ENCODE measurements around the gene HSPA6.
"Not testable (repeated sequence)": the region's sequence is repeated elsewhere in the genome, so short reads cannot be mapped to it uniquely, and the experiment has no call there.

HSPA6 gene

GRCh38 chr1:161538925-161539479 lies 14.7 kb downstream of the HSPA6 start:
- not testable (repeated sequence) for H2AK5ac ChIP-seq (ENCODE audit: low read depth, low read length); H2BK12ac ChIP-seq (ENCODE audit: low read length); H2BK15ac ChIP-seq (ENCODE audit: low read length); H2AFZ ChIP-seq (ENCODE audit: low read length); H2BK5ac ChIP-seq (ENCODE audit: low read length); H3K79me1 ChIP-seq (ENCODE audit: low read depth, low read length); H2BK120ac ChIP-seq (ENCODE audit: low read depth, low read length); H4K8ac ChIP-seq (ENCODE audit: low read depth, low read length); H3K36me3 ChIP-seq (replicated peaks in 1 of 2; ENCODE audit: control insufficient read depth in 2 of 2, insufficient read depth in 2 of 2, low read length in 2 of 2); H3K9me3 ChIP-seq (replicated peaks in 1 of 2; ENCODE audit: control insufficient read depth in 2 of 2, insufficient read depth in 1 of 2, low read depth in 1 of 2, low read length in 2 of 2); H3K4me1 ChIP-seq (ENCODE audit: control insufficient read depth in 2 of 2, insufficient read depth in 1 of 2, low read depth in 1 of 2, low read length in 2 of 2); H3K18ac ChIP-seq (ENCODE audit: low read length); H3K4me3 ChIP-seq (ENCODE audit: low read length in 2 of 2); H3K27me3 ChIP-seq (ENCODE audit: control insufficient read depth in 3 of 3, insufficient read depth in 3 of 3, low read depth in 1 of 3, low read length in 3 of 3); H3K9ac ChIP-seq (ENCODE audit: low read depth, low read length, poor library complexity); H3K23ac ChIP-seq (ENCODE audit: low read depth, low read length, poor library complexity); H3K27ac ChIP-seq (replicated peaks; ENCODE audit: low read length); H3K4me2 ChIP-seq (ENCODE audit: insufficient read depth, low read length, poor library complexity, severe bottlenecking); H3K4ac ChIP-seq (ENCODE audit: low read length); H4K91ac ChIP-seq (ENCODE audit: low read depth, low read length, poor library complexity); H3K14ac ChIP-seq (ENCODE audit: low read length); DNase-seq (ENCODE audit: low spot score)
- no CpG with 5 or more reads among the region's 7 CpGs for WGBS, 2 donors (ENCODE audit: extremely low coverage in 2 of 2, insufficient read length in 2 of 2, insufficient replicate concordance in 1 of 2)

- peak overlapping the region; percentile 38 for H3K4me2 ChIP-seq (ENCODE audit: insufficient read depth, low read length, poor library complexity, severe bottlenecking)
- no CpG with 5 or more reads among the region's 41 CpGs for WGBS, 2 donors (ENCODE audit: extremely low coverage in 2 of 2, insufficient read length in 2 of 2, insufficient replicate concordance in 1 of 2)
- not testable (repeated sequence) for H3K36me3 ChIP-seq (replicated peaks in 1 of 2; ENCODE audit: control insufficient read depth in 2 of 2, insufficient read depth in 2 of 2, low read length in 2 of 2); H2BK5ac ChIP-seq (ENCODE audit: low read length); H2BK12ac ChIP-seq (ENCODE audit: low read length); H3K14ac ChIP-seq (ENCODE audit: low read length); H2BK15ac ChIP-seq (ENCODE audit: low read length); H3K79me1 ChIP-seq (ENCODE audit: low read depth, low read length); H4K8ac ChIP-seq (ENCODE audit: low read depth, low read length); H2BK120ac ChIP-seq (ENCODE audit: low read depth, low read length); H3K4ac ChIP-seq (ENCODE audit: low read length); H3K27me3 ChIP-seq (ENCODE audit: control insufficient read depth in 3 of 3, insufficient read depth in 3 of 3, low read depth in 1 of 3, low read length in 3 of 3); H3K18ac ChIP-seq (ENCODE audit: low read length); H2AK5ac ChIP-seq (ENCODE audit: low read depth, low read length); H3K9ac ChIP-seq (ENCODE audit: low read depth, low read length, poor library complexity); H3K27ac ChIP-seq (replicated peaks; ENCODE audit: low read length); H3K4me1 ChIP-seq (ENCODE audit: control insufficient read depth in 2 of 2, insufficient read depth in 1 of 2, low read depth in 1 of 2, low read length in 2 of 2); H3K23ac ChIP-seq (ENCODE audit: low read depth, low read length, poor library complexity); H4K91ac ChIP-seq (ENCODE audit: low read depth, low read length, poor library complexity); H3K9me3 ChIP-seq (replicated peaks in 1 of 2; ENCODE audit: control insufficient read depth in 2 of 2, insufficient read depth in 1 of 2, low read depth in 1 of 2, low read length in 2 of 2)
- H3K4me3 ChIP-seq (ENCODE audit: low read length in 2 of 2), result peak overlapping the region; percentile 45 to 84
- H2AFZ ChIP-seq (ENCODE audit: low read length), result peak overlapping the region; percentile 60
- DNase-seq (ENCODE audit: low spot score), result peak; percentile 74
Observed at GRCh38 chr1:161539731-161540569, 15.6 kb downstream of the HSPA6 start.

GRCh38 chr1:161540570-161540960 lies 16.2 kb downstream of the HSPA6 start:
- H3K79me1 ChIP-seq (ENCODE audit: low read depth, low read length); H4K91ac ChIP-seq (ENCODE audit: low read depth, low read length, poor library complexity); H3K9ac ChIP-seq (ENCODE audit: low read depth, low read length, poor library complexity); H3K14ac ChIP-seq (ENCODE audit: low read length); H2BK5ac ChIP-seq (ENCODE audit: low read length); DNase-seq (ENCODE audit: low spot score); H3K36me3 ChIP-seq (replicated peaks in 1 of 2; ENCODE audit: control insufficient read depth in 2 of 2, insufficient read depth in 2 of 2, low read length in 2 of 2); H2BK12ac ChIP-seq (ENCODE audit: low read length); H2AK5ac ChIP-seq (ENCODE audit: low read depth, low read length); H4K8ac ChIP-seq (ENCODE audit: low read depth, low read length); H3K4me1 ChIP-seq (ENCODE audit: control insufficient read depth in 2 of 2, insufficient read depth in 1 of 2, low read depth in 1 of 2, low read length in 2 of 2); H2AFZ ChIP-seq (ENCODE audit: low read length); H3K9me3 ChIP-seq (replicated peaks in 1 of 2; ENCODE audit: control insufficient read depth in 2 of 2, insufficient read depth in 1 of 2, low read depth in 1 of 2, low read length in 2 of 2); H2BK15ac ChIP-seq (ENCODE audit: low read length); H3K27me3 ChIP-seq (ENCODE audit: control insufficient read depth in 3 of 3, insufficient read depth in 3 of 3, low read depth in 1 of 3, low read length in 3 of 3); H2BK120ac ChIP-seq (ENCODE audit: low read depth, low read length); H3K27ac ChIP-seq (replicated peaks; ENCODE audit: low read length); H3K4me3 ChIP-seq (ENCODE audit: low read length in 2 of 2); H3K18ac ChIP-seq (ENCODE audit: low read length); H3K4ac ChIP-seq (ENCODE audit: low read length); H3K4me2 ChIP-seq (ENCODE audit: insufficient read depth, low read length, poor library complexity, severe bottlenecking); H3K23ac ChIP-seq (ENCODE audit: low read depth, low read length, poor library complexity): not testable (repeated sequence)
- no CpG with 5 or more reads among the region's 10 CpGs for WGBS, 2 donors (ENCODE audit: extremely low coverage in 2 of 2, insufficient read length in 2 of 2, insufficient replicate concordance in 1 of 2)

- not testable (repeated sequence) for H2BK5ac ChIP-seq (ENCODE audit: low read length); H2AFZ ChIP-seq (ENCODE audit: low read length); H2BK15ac ChIP-seq (ENCODE audit: low read length); H3K79me1 ChIP-seq (ENCODE audit: low read depth, low read length); H2BK12ac ChIP-seq (ENCODE audit: low read length); H3K9ac ChIP-seq (ENCODE audit: low read depth, low read length, poor library complexity); H3K4me3 ChIP-seq (ENCODE audit: low read length in 2 of 2); H3K4me2 ChIP-seq (ENCODE audit: insufficient read depth, low read length, poor library complexity, severe bottlenecking); H4K91ac ChIP-seq (ENCODE audit: low read depth, low read length, poor library complexity); H3K36me3 ChIP-seq (replicated peaks in 1 of 2; ENCODE audit: control insufficient read depth in 2 of 2, insufficient read depth in 2 of 2, low read length in 2 of 2); H3K4ac ChIP-seq (ENCODE audit: low read length); H2AK5ac ChIP-seq (ENCODE audit: low read depth, low read length); H4K8ac ChIP-seq (ENCODE audit: low read depth, low read length); H3K27me3 ChIP-seq (ENCODE audit: control insufficient read depth in 3 of 3, insufficient read depth in 3 of 3, low read depth in 1 of 3, low read length in 3 of 3); H3K23ac ChIP-seq (ENCODE audit: low read depth, low read length, poor library complexity); H3K27ac ChIP-seq (replicated peaks; ENCODE audit: low read length); H3K18ac ChIP-seq (ENCODE audit: low read length); DNase-seq (ENCODE audit: low spot score); H2BK120ac ChIP-seq (ENCODE audit: low read depth, low read length); H3K14ac ChIP-seq (ENCODE audit: low read length); H3K9me3 ChIP-seq (replicated peaks in 1 of 2; ENCODE audit: control insufficient read depth in 2 of 2, insufficient read depth in 1 of 2, low read depth in 1 of 2, low read length in 2 of 2); H3K4me1 ChIP-seq (ENCODE audit: control insufficient read depth in 2 of 2, insufficient read depth in 1 of 2, low read depth in 1 of 2, low read length in 2 of 2)
- no CpG with 5 or more reads among the region's 5 CpGs for WGBS, 2 donors (ENCODE audit: extremely low coverage in 2 of 2, insufficient read length in 2 of 2, insufficient replicate concordance in 1 of 2)
Observed at GRCh38 chr1:161542091-161542559, 17.8 kb downstream of the HSPA6 start.
